SHP77 (cell line): ENCODE measurements around the gene CSNK2B.
A peak's percentile ranks its signal among the peaks of the same experiment; 100 is the strongest.
"Not testable (repeated sequence)": the region's sequence is repeated elsewhere in the genome, so short reads cannot be mapped to it uniquely, and the experiment has no call there.

ENCODE experiments used
- DNase-seq, 2 experiments: peaks; one replicate each; lab custom pipeline; 2025; lab: John Stamatoyannopoulos, UW

The CSNK2B gene

GRCh38 chr6:31687860-31688693 is 22.2 kb downstream of the CSNK2B start:
- DNase-seq: no peak

GRCh38 chr6:31689249-31690110 is 23.6 kb downstream of the CSNK2B start:
- DNase-seq: no peak

DNA sequence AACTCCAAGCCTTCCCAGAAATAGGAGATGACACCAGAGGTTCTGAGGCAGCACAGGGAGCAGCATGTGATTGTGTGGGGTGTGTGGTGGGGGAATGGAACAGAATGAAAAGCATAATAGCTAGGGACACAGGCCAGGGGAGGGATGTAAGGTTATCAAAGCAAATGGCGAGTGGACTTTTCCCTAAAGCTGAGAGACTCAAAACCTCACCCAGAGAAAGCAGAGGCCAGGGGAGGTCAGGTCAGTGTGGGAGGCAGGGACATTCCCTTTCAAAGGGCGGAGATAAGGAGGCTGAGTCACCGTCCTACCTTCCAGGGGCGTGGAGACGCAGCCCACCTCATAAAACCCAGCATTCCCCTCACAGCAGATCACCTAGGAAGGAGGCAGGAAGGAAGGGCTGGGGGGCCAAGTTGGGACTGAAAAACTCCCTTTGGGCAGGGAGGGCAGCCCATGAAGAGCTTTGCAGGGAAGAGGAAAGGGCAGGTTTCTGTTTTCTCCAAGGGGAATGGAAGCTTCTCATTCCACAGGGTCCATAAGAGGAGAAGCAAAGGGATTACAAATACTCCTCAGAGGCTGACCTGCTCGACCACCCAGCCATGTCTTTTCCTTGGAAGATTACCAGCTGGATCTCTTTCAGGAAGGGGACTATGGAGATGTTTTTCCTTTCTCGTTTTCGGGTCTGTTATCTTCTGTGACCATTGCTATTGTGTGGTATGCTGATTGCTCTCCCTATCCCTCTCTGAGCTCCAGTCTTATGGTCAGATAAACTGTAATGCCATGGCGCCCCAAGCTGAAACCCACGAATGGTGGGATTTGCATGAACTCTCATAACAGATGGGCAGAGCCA is 24.6 kb downstream of the CSNK2B start:
- no peak for DNase-seq

GRCh38 chr6:31691078-31691463 is 25.2 kb downstream of the CSNK2B start:
- DNase-seq: no peak

DNA sequence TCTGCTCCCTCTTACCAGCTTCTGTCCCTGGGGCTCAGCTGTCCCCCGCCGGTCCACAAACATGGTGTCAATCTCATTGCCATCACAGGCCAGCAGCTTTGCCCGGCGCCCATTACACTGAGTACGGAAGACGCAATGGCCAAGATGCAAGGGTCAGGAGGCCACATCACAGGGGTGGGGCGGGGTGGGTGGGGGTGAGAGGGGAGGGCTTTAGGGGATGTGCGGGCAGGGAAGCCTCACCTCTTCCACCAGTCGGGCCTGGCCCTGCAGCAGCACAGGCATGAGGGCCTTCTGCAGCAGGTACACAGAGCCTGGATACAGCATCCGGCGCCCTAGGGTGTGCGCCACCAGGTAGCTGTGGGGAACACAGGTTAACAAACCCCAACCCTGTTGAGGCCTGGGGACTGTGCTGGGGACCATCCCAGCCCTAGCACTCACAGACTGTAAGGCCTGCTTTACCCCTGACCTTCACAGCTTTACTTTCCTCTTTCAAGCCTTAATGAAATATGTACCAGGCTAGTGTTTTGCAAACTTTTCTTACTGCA is 25.8 kb downstream of the CSNK2B start:
- DNase-seq: no peak

DNA sequence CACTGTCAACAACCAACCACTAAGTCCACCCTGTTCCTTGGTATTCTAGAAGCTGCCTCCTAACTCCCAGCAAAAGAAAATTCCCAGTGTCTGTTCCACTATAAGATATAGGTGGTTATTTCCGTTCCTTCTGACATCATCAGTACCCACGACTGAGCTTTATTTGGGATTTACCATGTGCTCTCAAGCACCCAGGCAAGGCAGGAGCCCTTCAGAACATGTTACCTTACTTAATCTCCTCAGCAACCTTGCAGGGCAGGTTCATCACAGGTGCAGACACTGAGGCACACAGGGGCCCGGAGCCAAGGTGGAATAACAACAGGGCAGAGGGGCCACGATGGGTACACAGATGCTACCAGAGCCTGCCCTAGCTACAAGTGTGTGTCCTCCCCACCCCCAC is 26.5 kb downstream of the CSNK2B start:
- DNase-seq: no peak

- no peak for DNase-seq
Observed at GRCh38 chr6:31692886-31693285, 27.0 kb downstream of the CSNK2B start.

DNA sequence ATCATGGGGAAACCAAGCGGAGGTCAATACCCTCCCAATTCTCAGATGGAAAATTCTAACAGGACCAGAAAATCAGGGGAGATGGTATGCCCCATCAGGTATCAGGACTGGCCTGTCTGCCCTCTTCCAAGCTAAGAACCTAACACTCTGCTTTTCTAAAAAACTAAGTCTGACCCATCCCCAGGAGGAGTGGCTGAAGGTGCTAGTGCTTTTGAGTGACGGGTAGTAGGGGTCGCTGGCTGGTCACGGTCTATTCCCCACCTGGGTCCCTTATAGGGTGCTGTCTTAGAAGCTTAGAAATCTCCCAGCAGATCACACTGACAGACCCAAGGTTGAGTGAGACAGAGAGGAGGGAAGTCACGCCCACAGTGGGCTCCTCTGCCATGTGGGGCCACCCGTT is 27.7 kb downstream of the CSNK2B start:
- DNase-seq: no peak

GRCh38 chr6:31697555-31697954 is 31.7 kb downstream of the CSNK2B start:
- DNase-seq: no peak

GRCh38 chr6:31700740-31701401 is 35.0 kb downstream of the CSNK2B start:
- DNase-seq: no peak

DNA sequence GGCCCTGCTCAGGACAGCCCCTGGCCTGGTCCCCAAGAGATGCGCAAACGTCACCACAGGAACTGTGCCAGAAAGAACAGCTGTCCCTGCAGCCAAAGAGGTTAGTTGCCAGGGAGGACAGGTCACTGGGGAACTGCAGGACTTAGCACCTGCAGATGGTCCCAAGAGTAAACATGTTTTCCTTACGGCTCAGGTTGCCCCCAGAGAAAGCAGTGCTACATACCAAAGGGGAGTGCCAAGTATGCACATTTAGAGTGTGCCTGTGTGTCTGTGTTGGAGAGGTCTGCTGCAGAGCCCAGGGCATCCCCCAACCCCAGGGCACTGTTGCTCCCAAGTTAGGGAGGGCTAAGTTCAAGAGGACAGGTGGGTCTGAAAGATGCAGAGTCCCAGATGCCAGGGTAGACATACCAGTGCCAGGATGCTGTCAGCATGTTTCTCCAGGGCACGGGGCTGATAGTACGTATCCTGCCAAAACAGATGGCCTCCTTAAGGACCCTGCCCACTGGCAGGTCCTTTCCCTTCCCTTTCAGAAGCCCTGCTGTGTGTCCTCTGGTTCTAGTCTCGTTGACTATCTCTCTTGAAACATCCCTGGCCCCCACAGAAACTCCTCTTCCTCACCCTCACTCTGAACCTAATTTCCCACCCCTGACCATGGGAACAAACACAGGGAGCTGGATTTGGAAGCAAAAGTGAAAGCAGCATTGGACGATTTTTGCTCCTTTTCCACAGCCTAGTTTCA is 36.0 kb downstream of the CSNK2B start:
- DNase-seq: peak; percentile 71

DNA sequence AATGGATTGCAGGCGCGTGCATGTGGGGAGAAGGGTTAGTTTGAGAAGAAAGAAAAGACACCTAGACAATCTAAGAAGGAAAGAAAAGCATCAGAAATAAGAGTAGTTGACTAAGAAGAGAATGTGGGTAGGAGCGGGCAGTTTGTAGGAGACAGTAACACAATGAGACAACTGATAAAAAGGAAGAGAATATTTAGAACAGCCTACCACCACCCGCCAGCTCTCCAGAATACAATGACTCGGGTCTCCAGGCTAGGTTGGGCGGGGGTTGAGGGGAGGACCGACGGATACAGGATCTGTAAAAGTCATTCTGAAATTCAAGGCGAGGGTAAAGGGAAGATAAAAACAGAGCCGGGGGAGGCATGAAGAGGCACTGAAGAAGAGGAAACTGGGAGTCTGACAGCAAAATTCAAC is 36.5 kb downstream of the CSNK2B start:
- no peak for DNase-seq

DNA sequence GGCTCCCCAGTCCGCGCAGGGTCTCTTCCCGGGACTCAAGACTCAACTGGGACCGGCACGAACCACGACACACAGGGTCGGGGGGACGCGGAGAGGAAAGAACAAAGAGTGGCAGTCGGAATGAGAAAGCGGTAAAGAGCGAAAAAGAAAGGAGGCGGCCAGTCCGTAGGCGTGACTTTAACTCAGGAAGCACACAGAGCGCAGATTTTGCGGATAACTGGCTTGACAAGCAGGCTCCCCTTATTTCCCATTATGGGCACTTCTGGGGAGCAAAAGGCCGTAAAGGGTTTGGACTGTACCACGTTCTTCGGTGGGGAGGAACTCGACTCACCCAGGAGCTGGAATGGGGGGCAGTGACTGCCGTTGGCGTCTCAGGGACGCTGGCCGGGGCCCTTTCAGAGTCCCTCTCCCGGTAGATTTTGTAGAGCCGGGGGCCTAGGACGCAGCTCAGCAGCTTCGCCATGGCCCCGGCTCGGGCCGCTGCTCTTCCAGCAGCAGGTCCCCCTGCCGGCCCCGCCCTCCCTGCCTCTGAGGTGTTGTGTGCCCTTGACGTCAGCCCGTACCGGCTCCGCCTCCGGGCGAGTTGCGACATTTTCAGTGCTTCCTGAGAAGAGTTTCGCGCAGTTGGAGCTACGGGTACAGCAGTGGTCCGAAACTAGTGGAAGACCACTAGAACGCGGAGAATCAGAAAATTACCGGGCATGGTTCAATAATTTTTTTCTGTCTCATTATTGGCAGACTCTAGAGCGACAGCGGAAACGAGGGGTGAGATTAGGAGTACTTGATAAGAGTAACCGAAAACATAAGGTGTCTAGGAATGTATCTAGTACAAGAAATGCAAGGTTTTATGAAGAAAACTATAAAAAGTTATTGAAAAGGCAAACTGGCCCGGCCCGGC is 37.2 kb downstream of the CSNK2B start, which contains the start of gene ABHD16A:
Gene ABHD16A (minus strand): TSS at position 506 of the 898 bp plus-strand sequence. CDS start 43 bp downstream, at position 463.
- peak; percentile 97 to 98 for DNase-seq

DNA sequence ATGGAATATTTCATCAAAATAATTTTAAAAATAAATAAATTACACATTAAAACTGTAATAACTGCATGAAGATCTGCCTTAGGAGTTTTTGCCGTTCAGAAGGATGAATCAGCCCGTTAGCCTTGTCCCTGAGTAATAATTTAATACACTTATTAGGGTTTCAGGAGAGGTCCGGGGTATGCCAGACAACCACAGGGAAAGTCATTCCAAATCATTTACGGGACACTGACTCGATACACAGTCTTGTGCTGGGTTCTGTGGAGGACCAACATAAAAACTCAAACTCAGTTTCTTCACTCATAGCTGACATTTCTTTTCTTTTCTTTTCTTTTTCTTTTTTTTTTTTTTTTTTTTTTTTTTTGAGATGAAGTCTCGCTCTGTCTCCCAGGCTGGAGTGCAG is 40.1 kb downstream of the CSNK2B start:
- no peak for DNase-seq

- DNase-seq: no peak
Observed at GRCh38 chr6:31706599-31706998, 40.7 kb downstream of the CSNK2B start, which contains the start of gene LY6G6F. TSS of gene LY6G6F (plus strand) at chr6:31706866. CDS start at chr6:31706907, 41 bp downstream.

DNA sequence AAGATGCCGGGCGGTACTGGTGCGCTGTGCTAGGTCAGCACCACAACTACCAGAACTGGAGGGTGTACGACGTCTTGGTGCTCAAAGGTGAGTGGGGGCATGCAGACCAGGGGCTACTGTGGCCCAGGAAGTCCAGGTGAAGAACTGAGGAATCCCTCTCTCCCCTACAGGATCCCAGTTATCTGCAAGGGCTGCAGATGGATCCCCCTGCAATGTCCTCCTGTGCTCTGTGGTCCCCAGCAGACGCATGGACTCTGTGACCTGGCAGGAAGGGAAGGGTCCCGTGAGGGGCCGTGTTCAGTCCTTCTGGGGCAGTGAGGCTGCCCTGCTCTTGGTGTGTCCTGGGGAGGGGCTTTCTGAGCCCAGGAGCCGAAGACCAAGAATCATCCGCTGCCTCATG is 41.8 kb downstream of the CSNK2B start:
- no peak for DNase-seq

DNA sequence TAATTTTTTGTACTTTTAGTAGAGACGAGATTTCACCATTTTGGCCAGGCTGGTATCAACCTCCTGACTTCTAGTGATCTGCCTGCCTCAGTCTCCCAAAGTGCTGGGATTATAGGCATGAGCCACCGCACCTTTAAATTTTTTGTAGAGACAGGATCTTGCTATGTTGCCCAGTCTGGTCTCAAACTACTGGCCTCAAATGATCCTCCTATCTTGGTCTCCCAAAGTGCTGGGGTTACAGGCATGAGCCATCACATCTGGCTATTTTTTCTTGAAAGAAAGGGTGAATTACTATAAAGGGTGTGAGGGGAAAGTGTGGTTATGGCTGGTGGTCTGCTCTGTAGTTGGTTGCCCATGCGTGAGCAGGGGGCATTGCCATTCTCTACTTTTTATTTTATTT is 42.3 kb downstream of the CSNK2B start:
- no peak for DNase-seq

GRCh38 chr6:31709157-31709556 is 43.3 kb downstream of the CSNK2B start:
- not testable (repeated sequence) for DNase-seq

DNA sequence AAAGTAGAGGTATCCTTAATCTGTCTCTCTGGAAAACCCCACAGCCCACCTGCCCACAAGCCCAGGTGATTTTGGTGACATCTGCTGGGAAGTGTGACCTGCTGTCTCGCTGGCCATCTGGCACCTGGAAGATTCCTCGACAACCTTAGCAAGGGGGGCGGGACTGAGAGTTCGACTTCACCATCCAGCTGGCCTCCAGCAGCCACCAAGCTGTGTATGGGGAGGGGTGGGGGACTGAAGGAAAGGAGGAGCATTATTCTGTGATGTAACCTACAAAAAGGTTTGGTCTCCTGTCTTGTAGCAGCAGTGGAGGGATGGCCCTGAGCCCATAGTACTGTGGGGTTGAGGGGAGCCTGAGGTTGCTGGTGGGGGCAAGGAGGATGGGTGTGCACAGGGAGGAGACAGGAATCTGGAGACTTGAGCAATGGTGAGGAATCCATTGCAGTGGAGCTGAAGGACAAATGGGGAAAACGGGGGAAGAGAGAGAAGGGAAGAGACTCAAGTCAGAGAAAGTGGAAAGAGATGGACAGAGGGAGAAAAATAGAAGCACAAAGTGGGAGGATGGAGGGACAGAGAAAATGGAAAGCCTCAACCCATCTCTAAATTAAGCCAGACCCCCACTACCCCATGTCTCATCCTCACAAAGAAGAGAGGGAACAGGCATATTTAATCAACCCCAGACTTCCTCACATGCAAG is 44.8 kb downstream of the CSNK2B start:
- no peak for DNase-seq
